Measurements from ENCODE around the gene SMIM32.

Gene SMIM32

DNA sequence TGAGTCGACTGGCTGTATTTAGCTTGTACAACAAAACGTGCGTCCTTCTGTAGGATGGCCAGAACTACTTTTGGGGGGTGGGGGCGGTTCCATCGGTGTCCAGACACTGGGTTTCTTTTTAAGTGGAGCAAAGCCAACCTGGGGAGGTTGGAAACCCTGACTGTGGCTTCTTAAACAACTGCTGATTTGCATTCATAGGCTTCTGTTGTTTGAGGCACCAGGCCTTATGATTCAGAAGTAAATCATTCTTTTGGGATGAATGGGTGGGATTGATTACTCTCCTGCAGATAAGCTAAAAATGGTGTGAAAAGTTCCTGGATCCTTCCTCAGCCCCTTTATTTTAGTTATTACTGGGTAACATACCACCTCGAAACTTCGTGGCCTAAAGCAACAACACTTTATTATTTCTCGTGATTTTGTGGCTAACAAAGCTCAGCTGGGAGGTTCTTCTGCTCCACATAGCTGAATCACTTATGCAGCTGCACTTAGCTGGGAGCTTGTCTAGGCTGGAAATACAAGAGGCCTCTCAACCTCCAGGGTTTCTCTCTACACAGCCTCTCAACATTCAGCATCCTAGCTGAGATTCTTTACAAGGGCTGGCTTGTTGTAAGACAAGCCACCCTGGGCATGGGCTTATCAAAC, 12.2 kb upstream of the SMIM32 start:
- Histone ChIP-seq H3K9me3 (ENCODE audit: severe bottlenecking) (no peaks in the 10 kb centered on the region), H3K27ac (ENCODE audit: poor library complexity, severe bottlenecking) (no peak overlapping the region), H3K4me1 (ENCODE audit: insufficient read depth, poor library complexity, severe bottlenecking) (no peaks in the 10 kb centered on the region), H3K36me3 (ENCODE audit: low read depth) (no peaks in the 10 kb centered on the region), H3K27me3 (ENCODE audit: insufficient read depth, poor library complexity, severe bottlenecking) (no peaks in the 10 kb centered on the region), H3K4me3 (ENCODE audit: severe bottlenecking) (no peak overlapping the region)
- ATAC-seq (ENCODE audit: low read depth) (no peak), DNase-seq (ENCODE audit: low spot score) (no peak)
- TF ChIP-seq, protein P1, sequence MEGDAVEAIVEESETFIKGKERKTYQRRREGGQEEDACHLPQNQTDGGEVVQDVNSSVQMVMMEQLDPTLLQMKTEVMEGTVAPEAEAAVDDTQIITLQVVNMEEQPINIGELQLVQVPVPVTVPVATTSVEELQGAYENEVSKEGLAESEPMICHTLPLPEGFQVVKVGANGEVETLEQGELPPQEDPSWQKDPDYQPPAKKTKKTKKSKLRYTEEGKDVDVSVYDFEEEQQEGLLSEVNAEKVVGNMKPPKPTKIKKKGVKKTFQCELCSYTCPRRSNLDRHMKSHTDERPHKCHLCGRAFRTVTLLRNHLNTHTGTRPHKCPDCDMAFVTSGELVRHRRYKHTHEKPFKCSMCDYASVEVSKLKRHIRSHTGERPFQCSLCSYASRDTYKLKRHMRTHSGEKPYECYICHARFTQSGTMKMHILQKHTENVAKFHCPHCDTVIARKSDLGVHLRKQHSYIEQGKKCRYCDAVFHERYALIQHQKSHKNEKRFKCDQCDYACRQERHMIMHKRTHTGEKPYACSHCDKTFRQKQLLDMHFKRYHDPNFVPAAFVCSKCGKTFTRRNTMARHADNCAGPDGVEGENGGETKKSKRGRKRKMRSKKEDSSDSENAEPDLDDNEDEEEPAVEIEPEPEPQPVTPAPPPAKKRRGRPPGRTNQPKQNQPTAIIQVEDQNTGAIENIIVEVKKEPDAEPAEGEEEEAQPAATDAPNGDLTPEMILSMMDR (IDR thresholded peaks at IDR 0.05; ENCODE audit: poor library complexity, severe bottlenecking), result no peak

- H3K4me3 ChIP-seq (ENCODE audit: severe bottlenecking), result no peak overlapping the region
- no peaks in the 10 kb centered on the region for H3K27me3 ChIP-seq (ENCODE audit: insufficient read depth, poor library complexity, severe bottlenecking)
- TF ChIP-seq, protein P1 (IDR thresholded peaks at IDR 0.05; ENCODE audit: poor library complexity, severe bottlenecking), result no peak
- no peak for ATAC-seq (ENCODE audit: low read depth)
- H3K36me3 ChIP-seq (ENCODE audit: low read depth), result no peaks in the 10 kb centered on the region
- no peak overlapping the region for H3K27ac ChIP-seq (ENCODE audit: poor library complexity, severe bottlenecking)
- no peaks in the 10 kb centered on the region for H3K4me1 ChIP-seq (ENCODE audit: insufficient read depth, poor library complexity, severe bottlenecking)
- DNase-seq (ENCODE audit: low spot score), result no peak
- no peaks in the 10 kb centered on the region for H3K9me3 ChIP-seq (ENCODE audit: severe bottlenecking)
Observed at GRCh38 chr5:136203303-136203922, 10.5 kb upstream of the SMIM32 start.

DNA sequence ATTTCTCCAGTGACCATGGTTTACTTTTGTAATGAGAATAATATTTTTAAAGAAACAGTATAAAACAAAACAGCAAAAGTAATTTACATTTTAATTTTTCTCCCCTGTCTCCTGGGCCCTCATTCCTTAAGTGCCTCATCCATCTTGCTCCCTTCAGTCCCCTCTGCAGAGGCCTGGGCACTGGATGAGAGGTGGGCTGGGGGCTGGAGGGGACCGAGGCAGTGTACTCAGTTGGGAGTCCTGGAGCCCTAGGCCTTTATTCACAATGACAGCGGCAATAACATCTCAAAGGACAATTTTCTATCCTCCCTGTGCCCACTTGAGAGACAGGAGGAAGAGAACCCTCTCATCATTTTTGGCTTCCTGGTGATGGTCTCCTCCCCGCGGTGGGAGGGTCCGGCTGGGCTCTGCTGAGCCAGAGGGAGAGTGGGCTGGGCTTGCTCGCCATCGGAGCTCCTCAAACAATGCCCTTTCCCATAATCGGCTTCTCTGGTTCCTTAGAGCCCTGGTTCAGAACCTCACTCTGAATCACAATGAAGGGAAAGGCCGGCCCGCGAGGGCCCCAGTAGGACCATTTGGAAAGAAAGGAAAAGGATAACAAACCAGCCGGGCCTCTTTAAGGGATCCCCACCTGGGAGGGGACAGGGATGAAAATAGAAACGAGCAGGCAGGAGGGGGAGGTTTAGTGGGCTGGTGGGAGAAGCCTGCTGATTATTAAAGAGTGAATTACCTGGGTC, 9.7 kb upstream of the SMIM32 start:
- TF ChIP-seq, protein P1 (IDR thresholded peaks at IDR 0.05; ENCODE audit: poor library complexity, severe bottlenecking), result no peak
- Histone ChIP-seq H3K4me1 (ENCODE audit: insufficient read depth, poor library complexity, severe bottlenecking) (no peaks in the 10 kb centered on the region), H3K36me3 (ENCODE audit: low read depth) (no peaks in the 10 kb centered on the region), H3K27ac (ENCODE audit: poor library complexity, severe bottlenecking) (no peak overlapping the region), H3K27me3 (ENCODE audit: insufficient read depth, poor library complexity, severe bottlenecking) (no peaks in the 10 kb centered on the region), H3K4me3 (ENCODE audit: severe bottlenecking) (no peak overlapping the region), H3K9me3 (ENCODE audit: severe bottlenecking) (no peaks in the 10 kb centered on the region)
- ATAC-seq (ENCODE audit: low read depth), result no peak
- DNase-seq (ENCODE audit: low spot score), result no peak

DNA sequence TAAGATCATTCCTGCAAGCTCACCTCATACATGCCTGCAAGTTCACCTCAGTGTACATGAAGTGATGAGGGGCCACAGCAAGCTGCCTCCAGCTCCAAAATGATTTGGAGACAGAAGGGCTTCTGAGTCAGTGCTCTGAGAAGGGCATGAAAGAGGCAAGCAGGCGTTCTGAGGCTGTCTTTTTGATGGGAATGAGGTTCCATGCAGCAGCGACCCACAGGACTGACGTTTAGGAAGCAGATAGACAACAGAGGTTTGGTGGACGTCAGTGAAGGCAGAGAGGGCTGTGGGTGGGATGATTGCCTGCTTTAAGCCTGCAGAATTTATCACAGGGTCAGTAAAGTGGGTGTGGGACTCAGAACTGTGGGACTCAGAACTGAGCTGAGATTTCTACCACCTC, 8.9 kb upstream of the SMIM32 start:
- Histone ChIP-seq H3K4me1 (ENCODE audit: insufficient read depth, poor library complexity, severe bottlenecking) (no peaks in the 10 kb centered on the region), H3K27me3 (ENCODE audit: insufficient read depth, poor library complexity, severe bottlenecking) (no peaks in the 10 kb centered on the region), H3K9me3 (ENCODE audit: severe bottlenecking) (no peaks in the 10 kb centered on the region), H3K4me3 (ENCODE audit: severe bottlenecking) (no peak overlapping the region), H3K27ac (ENCODE audit: poor library complexity, severe bottlenecking) (no peak overlapping the region), H3K36me3 (ENCODE audit: low read depth) (no peaks in the 10 kb centered on the region)
- TF ChIP-seq, protein P1 (IDR thresholded peaks at IDR 0.05; ENCODE audit: poor library complexity, severe bottlenecking), result no peak
- ATAC-seq (ENCODE audit: low read depth), result no peak
- no peak for DNase-seq (ENCODE audit: low spot score)
